ENCODE measurements around the gene LRRC8C.

DNA sequence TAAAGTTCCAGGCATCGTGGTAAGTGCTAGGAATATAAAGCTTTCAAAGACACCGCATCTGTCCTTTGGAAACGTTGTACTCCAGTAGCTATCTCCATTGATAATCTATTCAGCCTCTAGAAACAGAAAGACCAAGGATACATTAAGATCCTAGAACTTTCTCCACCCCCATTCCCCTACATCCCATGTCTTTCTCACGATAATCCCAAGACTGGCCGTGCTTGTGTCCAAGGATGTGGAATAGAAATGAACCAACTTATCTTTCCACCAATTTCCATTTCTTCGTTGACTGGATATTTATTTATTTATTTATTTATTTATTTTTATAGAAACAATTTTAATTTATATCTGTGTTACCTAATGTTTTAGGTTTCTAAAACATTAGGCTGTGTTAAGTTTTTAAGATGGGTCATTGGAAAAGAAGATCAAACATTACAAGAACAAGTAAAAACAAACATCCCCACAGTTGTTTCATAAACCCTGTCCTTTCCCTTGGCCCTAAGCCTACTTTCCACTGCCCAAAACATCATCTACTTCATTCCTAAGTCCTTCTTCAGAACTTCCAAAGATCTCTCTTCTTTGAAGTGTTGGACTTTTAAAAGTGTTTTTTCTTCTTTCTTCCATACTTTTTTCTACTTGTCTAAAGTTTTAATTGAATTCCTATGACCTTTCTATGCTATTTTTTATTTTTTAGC lies 39.7 kb downstream of the LRRC8C start:
- TF ChIP-seq, protein P1, sequence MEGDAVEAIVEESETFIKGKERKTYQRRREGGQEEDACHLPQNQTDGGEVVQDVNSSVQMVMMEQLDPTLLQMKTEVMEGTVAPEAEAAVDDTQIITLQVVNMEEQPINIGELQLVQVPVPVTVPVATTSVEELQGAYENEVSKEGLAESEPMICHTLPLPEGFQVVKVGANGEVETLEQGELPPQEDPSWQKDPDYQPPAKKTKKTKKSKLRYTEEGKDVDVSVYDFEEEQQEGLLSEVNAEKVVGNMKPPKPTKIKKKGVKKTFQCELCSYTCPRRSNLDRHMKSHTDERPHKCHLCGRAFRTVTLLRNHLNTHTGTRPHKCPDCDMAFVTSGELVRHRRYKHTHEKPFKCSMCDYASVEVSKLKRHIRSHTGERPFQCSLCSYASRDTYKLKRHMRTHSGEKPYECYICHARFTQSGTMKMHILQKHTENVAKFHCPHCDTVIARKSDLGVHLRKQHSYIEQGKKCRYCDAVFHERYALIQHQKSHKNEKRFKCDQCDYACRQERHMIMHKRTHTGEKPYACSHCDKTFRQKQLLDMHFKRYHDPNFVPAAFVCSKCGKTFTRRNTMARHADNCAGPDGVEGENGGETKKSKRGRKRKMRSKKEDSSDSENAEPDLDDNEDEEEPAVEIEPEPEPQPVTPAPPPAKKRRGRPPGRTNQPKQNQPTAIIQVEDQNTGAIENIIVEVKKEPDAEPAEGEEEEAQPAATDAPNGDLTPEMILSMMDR (IDR thresholded peaks at IDR 0.05) = no peak
- no peak for TF ChIP-seq POLR2A (IDR thresholded peaks at IDR 0.05)

Measured in upper lobe of left lung (tissue), 4 donors.